ENCODE results near the gene PLAU. TPM values are rescaled to one million over a fixed set of nuclear protein-coding genes. Genes with fewer than 3 reads are reported as not detected.

Gene PLAU
- total and polyA plus RNA-seq, 8 donors, result 5.5 to 39.5 (median 9.9) TPM; not detected in 1

GRCh38 chr10:73946253-73947145 is 35.6 kb downstream of the PLAU start:
- intact Hi-C loops (cut with DNase I; ENCODE audit: low total_unique reads), result no loop called here
- no peak for TF ChIP-seq POLR2A (IDR thresholded peaks at IDR 0.05)
- TF ChIP-seq CTCF (IDR thresholded peaks at IDR 0.05), result no peak
- no peak for TF ChIP-seq POLR2AphosphoS5 (IDR thresholded peaks at IDR 0.05)
- no peak for TF ChIP-seq EP300 (IDR thresholded peaks at IDR 0.05)
- H3K27ac ChIP-seq, result no peak overlapping the region
- WGBS, 5 donors, result 82 to 85% (median 83%) methylated on average over 9 of the region's 9 CpGs
- no peak overlapping the region for H3K4me3 ChIP-seq
- no peaks in the 10 kb centered on the region for H3K27me3 ChIP-seq
- peaks cover 0 to under 1% (median 0%) of the 10 kb centered on the region in 4 donors for H3K4me1 ChIP-seq
- H3K36me3 ChIP-seq, result no peaks in the 10 kb centered on the region
- H3K9me3 ChIP-seq, result no peaks in the 10 kb centered on the region
- no peak for DNase-seq

- Histone ChIP-seq H3K36me3 (no peaks in the 10 kb centered on the region), H3K27me3 (no peaks in the 10 kb centered on the region), H3K9me3 (no peaks in the 10 kb centered on the region), H3K4me3 (no peak overlapping the region), H3K27ac (no peak overlapping the region), H3K4me1 (no peaks in the 10 kb centered on the region)
- no peak for DNase-seq
- intact Hi-C loops (cut with DNase I; ENCODE audit: low total_unique reads), result no loop called here
- no peak for TF ChIP-seq POLR2AphosphoS5 (IDR thresholded peaks at IDR 0.05)
- TF ChIP-seq POLR2A (IDR thresholded peaks at IDR 0.05), result no peak
- TF ChIP-seq CTCF (IDR thresholded peaks at IDR 0.05), result no peak
- TF ChIP-seq EP300 (IDR thresholded peaks at IDR 0.05), result no peak
- WGBS, 5 donors, result 81 to 90% (median 88%) methylated on average over 10 of the region's 10 CpGs
Observed at GRCh38 chr10:73948947-73949633, 38.2 kb downstream of the PLAU start.

GRCh38 chr10:73950155-73950948 is 39.4 kb downstream of the PLAU start:
- WGBS, 5 donors, result 75 to 86% (median 82%) methylated on average over 13 of the region's 13 CpGs
- Histone ChIP-seq H3K36me3 (no peaks in the 10 kb centered on the region), H3K9me3 (no peaks in the 10 kb centered on the region), H3K27ac (no peak overlapping the region), H3K27me3 (no peaks in the 10 kb centered on the region), H3K4me3 (no peak overlapping the region), H3K4me1 (peaks cover 0 to under 1% (median 0%) of the 10 kb centered on the region in 4 donors)
- intact Hi-C loops (cut with DNase I; ENCODE audit: low total_unique reads), result no loop called here
- TF ChIP-seq POLR2A (IDR thresholded peaks at IDR 0.05), result no peak
- TF ChIP-seq EP300 (IDR thresholded peaks at IDR 0.05), result no peak
- TF ChIP-seq CTCF (IDR thresholded peaks at IDR 0.05), result no peak
- TF ChIP-seq POLR2AphosphoS5 (IDR thresholded peaks at IDR 0.05), result no peak
- peak in 1 of 2 donors; percentile 61 for DNase-seq

GRCh38 chr10:73953665-73954064 is 42.7 kb downstream of the PLAU start:
- intact Hi-C loops (cut with DNase I; ENCODE audit: low total_unique reads), result no loop called here
- Histone ChIP-seq H3K27ac (no peak overlapping the region), H3K4me1 (peaks cover 10 to 33% (median 15%) of the 10 kb centered on the region in 4 donors), H3K27me3 (no peaks in the 10 kb centered on the region), H3K36me3 (no peaks in the 10 kb centered on the region), H3K9me3 (no peaks in the 10 kb centered on the region), H3K4me3 (no peak overlapping the region)
- 89 to 100% (median 94%) methylated on average over 1 of the region's 1 CpG for WGBS, 5 donors
- no peak for DNase-seq
- TF ChIP-seq POLR2AphosphoS5 (IDR thresholded peaks at IDR 0.05) (no peak), CTCF (IDR thresholded peaks at IDR 0.05) (no peak), POLR2A (IDR thresholded peaks at IDR 0.05) (no peak), EP300 (IDR thresholded peaks at IDR 0.05) (no peak)

Measured in stomach (tissue), 9 donors.